ENCODE data around the gene FRMD3.

FRMD3 gene

DNA sequence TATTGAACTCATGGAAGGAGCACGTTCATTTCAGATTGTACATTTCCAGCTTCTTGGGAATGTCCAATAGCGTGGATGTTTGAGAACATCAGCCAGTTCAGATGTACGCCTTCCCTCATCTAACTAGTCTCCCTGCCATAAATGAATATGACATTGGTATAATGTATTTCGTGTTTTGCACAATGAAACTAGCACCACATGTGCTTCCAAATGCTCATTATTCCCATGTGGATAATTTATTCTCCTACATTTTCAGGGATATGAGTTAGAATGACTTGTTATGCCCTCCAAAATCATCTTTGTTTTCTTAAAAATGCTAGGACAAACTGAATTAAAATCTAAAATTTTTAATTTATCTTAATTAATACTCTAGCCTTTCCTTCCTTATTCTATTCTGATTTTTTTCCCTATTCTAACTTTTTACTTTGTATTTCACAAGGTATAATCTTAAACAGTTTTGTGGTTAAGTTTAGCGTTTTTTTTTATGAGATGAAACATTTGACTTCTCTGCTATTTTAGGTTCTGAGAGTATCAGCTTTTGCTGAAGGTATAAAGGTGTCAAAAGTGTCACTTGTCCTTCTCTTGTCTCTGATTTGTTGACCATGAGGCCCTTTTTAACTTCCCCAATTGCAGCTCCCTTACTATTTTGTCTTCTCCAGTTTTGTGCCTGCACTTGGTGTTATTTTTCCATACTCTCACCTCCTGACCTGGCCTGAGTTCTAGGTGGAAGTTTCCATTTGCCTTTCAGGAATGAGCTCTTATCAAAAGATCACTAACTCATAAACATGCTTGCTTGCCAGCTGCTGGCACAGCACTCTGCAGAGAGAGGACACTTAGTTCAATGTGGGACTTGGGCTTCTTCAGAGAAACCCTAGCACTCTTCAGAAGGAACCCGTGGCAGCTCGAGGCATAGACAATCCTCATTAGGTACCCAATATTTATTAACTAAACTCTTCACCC is 106.8 kb downstream of the FRMD3 start:
- no peak for DNase-seq

GRCh38 chr9:83430681-83431080 is 107.5 kb downstream of the FRMD3 start:
- no peak for DNase-seq

DNA sequence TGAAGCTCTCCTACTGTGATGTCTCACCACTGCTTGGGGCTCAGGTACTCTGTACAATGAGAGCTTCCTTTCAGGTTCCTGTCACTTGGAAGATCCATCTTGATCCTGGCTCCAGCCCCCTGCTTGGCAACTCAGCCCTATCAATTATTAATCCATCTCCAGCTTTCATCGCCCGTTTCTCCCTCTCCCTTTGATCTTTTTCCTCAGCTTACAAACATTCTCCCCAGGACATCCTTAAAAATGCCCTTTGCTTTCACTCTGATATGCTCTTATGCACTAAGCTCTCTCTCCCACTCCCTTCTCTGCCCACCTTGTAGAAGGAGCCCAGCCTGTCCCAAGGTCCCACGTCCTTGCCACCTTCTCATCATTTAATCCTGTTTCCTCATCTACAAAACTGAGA is 109.0 kb downstream of the FRMD3 start:
- no peak for DNase-seq

DNA sequence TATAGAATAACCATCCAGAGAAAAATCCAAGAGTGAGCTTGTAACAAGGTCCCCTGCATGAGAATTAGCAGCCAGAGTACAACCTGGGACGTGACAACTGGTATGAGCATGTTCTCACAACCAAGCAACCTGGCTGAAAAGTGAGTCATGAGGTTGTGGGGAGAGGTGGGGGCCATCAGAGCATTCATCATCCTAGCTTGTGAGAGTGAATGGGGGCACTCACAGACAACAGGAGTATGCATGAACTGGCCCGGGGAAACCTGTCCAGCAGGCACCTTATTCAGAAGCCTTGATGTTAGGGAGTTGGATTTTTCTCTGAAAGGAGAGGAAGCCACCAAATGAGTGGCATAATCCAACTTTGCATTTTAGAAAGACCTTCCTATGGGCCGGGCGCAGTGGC is 113.0 kb downstream of the FRMD3 start:
- no peak for DNase-seq

- DNase-seq = no peak
Measured at GRCh38 chr9:83424831-83425230, 113.4 kb downstream of the FRMD3 start.

- no peak for DNase-seq
Measured at GRCh38 chr9:83423815-83424707, 114.1 kb downstream of the FRMD3 start.

DNA sequence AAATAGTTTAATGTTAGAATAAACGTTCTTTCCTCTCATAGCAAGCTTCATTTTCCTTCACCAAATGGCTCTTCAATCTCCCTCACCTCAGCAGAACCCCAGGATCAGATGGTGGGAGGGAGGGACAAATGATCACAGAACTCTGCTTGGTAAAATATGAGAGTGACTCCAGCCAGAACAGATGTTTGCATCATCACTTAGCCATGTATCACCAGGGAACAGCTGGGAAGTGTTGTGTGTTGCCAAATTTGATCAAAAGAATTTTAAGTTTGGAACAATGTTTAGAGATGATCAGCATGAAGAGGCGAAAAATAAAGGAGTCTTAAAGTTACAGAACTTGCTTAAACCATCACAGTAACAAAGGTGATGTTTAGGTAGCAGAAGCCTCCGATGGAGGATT is 115.7 kb downstream of the FRMD3 start:
- peak; percentile 46 for DNase-seq

GRCh38 chr9:83420486-83420885 is 117.7 kb downstream of the FRMD3 start:
- no peak for DNase-seq

DNA sequence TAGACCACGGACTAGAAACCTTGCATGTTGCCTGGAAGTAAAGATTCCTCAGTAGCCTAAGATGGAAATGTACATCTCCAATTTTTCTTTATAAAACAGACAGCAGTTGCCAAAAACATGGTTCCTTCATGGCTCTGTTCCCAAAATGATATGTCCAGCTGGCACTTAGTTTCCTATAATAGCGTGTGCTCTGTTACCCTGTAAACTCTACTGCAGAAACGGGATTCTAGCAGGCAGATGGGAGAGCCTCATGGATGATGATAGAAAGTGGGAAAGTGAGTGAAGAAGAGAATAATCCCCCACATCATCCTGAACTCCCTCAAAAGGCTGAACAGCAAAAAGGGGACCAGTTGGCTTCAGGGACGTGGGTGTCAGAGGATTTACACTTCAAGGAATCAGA is 118.2 kb downstream of the FRMD3 start:
- DNase-seq = no peak

GRCh38 chr9:83418283-83418682 is 119.9 kb downstream of the FRMD3 start:
- no peak for DNase-seq

DNA sequence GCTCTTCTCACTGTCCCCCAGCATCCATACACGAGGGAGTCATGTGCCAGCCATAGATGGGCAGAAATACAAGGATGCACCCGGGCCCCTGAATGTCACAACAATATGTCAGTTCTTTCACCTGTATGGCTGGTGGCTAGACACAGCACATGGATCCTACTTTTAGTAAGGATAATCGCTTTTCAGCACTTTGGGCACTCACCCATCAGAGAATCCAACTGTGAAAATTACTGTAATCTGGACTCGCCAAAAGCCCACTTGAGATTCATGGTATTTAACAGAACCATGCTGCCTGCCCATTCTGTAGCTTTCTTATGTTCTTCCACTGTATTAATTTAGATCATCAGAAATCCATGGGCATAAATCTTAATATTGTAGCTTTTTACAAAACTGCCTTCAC is 124.8 kb downstream of the FRMD3 start:
- DNase-seq = no peak

- no peak for DNase-seq
Measured at GRCh38 chr9:83410701-83411100, 127.5 kb downstream of the FRMD3 start.

GRCh38 chr9:83406921-83407320 is 131.3 kb downstream of the FRMD3 start:
- DNase-seq = no peak

DNA sequence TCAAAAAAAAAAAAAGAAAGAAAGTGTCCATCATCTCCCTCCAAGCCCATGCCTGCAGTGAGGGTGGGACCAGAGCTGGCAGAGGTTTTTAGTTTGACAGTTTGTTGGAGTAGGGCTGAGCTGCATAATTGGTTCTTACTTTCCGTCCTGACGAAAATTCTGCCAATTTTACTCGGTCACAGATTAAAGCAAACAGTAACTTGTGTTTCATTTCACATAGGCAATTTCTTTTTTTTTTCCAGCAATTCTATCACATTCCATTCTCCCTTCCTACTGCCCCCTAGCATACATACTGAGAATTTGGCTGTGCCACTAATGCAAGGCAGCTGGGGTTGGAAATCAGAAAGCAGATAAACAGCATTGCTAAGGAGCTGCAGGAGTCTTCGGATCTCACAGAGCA is 132.4 kb downstream of the FRMD3 start:
- peak; percentile 21 for DNase-seq

- peak; percentile 83 for DNase-seq
Measured at GRCh38 chr9:83403527-83404238, 134.5 kb downstream of the FRMD3 start.

DNA sequence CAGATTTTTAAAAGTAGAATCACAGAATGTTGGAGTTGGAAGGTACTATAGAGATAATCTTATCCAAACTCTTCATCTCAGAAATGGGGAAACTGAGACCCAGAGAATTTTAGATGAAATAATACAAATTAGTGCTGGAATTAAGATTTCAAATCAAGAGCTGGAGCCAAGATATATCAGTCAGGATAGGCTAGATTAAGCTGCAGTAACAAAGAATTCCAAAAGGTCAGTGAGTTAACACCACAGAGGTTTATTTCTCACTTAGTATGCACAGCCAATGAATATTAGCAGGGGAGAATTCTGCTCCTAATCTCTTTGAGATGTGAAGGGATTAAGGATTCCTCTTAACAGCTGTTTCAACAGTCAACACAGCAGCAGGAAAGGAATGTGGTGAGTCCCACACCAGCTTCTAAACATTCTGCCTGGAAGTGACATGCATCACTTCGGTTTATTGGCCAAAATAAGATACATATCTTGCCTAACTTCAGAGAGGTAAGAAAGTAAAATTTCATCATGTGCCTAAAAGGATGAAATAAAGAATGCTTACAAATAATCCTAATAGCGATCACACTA is 136.8 kb downstream of the FRMD3 start:
- peak; percentile 28 for DNase-seq

DNA sequence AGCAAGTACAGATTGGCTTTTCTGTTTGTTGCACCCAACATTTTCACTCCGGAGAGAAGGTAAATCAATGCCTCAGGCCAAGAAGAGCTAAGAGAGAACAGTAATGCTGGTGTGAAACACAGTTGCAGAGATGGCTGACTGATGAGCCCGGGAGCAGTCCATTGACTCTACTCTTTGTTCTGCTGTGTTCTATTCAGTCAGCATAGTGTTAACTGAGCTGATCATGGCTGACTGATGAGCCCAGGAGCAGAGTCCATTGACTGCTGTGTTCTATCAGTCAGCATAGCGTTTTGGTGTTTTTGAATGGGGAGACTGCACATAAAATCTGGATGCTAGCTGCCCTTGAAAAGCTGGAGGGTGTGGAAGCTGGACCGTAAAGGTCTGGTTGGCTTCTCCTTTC is 141.4 kb downstream of the FRMD3 start:
- DNase-seq = no peak

- no peak for DNase-seq
Measured at GRCh38 chr9:83396342-83396741, 141.9 kb downstream of the FRMD3 start.

DNA sequence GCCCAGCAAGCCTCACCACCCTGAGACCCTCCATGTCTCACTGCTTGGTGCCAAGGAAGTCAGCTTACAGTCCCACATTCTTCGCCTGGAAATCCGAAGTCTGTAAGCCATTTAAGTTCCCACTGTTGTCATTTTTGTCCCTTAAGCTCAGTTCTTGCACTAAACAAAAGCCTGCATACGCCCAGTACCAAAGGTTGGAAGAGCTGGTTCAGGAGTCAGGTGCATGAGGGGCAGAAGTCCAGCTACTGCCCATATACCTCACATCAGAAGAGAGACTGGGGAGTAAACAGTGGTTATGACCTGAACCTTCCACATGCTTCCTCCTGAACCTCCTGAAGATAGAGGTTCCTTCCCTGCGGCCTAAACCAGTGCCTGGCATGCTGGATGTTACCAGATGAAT is 146.0 kb downstream of the FRMD3 start:
- no peak for DNase-seq

DNA sequence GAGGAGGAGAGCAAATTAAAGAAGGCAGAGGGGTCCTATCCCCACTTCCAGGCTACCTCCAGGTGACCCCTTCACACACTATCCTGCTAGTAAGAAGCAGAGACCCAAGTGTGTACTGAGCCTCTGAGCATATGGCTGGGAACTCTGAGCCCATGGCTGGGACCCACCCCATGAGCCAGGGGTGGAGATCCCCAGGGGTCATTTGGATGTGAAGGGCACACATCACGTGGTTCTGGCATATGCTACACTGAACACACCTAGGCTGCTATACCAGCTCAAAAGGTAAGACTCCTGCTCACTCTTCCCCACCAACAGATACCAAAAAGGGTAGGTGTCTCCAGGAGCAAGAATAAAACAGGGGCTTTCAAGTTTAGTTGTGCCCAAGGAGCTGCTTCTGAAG is 149.9 kb downstream of the FRMD3 start:
- no peak for DNase-seq

GRCh38 chr9:83387401-83388185 is 150.6 kb downstream of the FRMD3 start:
- no peak for DNase-seq

DNA sequence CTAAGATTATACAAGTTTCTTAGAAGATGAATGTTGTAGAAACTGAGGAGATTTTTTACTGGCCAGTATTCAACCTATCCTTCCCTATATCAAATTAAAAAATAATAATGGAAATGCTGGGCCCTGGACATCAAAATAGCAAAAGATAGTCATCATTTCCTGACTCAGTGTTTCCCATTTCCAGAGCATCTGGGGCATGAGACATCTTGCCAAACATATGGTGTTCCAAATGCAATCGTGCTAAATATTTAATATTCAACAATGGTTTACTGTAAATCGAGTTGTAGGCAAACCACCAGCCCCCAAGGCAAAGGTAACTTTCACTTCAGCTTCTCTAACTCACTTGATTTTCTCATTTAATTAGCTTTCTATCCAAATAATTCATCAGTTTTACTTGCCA is 152.9 kb downstream of the FRMD3 start:
- DNase-seq = peak; percentile 71

Measured in fibroblast of skin of abdomen (primary cell).